Upper lobe of left lung (tissue), 6 donors: ENCODE results near the gene SLC25A41. TPM values are rescaled to one million over a fixed set of nuclear protein-coding genes. Genes with fewer than 3 reads are reported as not detected.

ENCODE experiments used
- ATAC-seq, 2 donors: fragments of 200-7000 bp; cut with Tn5 transposase; one replicate each; pipeline ENCODE4 v1.9.1; 2022; ENCODE audit warnings: mild to moderate bottlenecking in 2 of 2, moderate library complexity in 2 of 2; ENCODE audit not compliant: low FRiP score in 2 of 2
- DNase-seq, 2 donors: peaks; one replicate each; pipeline ENCODE4 v3.0.0-alpha.2; 2019 to 2020
- H3K27ac ChIP-seq, 4 donors: fragments of 200-600 bp; sonication (generic); one replicate each; pipeline ENCODE4 v1.5.1; 2016 to 2019
- H3K27me3 ChIP-seq, 4 donors: fragments of 200-600 bp; sonication (generic); one replicate each; pipeline ENCODE4 v1.5.1; 2017 to 2019
- H3K36me3 ChIP-seq, 4 donors: fragments of 200-600 bp; sonication (generic); one replicate each; pipeline ENCODE4 v1.5.1; 2016 to 2019
- H3K4me1 ChIP-seq, 4 donors: fragments of 200-600 bp; sonication (generic); one replicate each; pipeline ENCODE4 v1.5.1; 2018 to 2019
- H3K4me3 ChIP-seq, 4 donors: fragments of 200-600 bp; sonication (generic); one replicate each; pipeline ENCODE4 v1.5.1; 2017 to 2019; ENCODE audit warnings: mild to moderate bottlenecking in 2 of 4, moderate library complexity in 1 of 4
- H3K9me3 ChIP-seq, 4 donors: fragments of 200-600 bp; sonication (generic); one replicate each; pipeline ENCODE4 v1.5.1; 2018 to 2019
- POLR2A ChIP-seq, 4 donors: fragments of 450-650 bp; IDR thresholded peaks; one replicate each; pipeline ENCODE4 v1.5.1; 2016 to 2017; ENCODE audit warnings: antibody characterized with exemption in 4 of 4, mild to moderate bottlenecking in 2 of 4
- POLR2AphosphoS5 ChIP-seq, 2 donors: sonication (generic); formaldehyde crosslinking; IDR thresholded peaks; one replicate each; pipeline ENCODE4 v1.5.1; 2017; ENCODE audit warnings: antibody characterized with exemption in 2 of 2
- WGBS, 2 donors: methylation state at CpG; one replicate each; pipeline ENCODE4 v1.1.5; 2017 to 2018; 5-methylcytosine and 5-hydroxymethylcytosine counted together
- small RNA-seq, 4 donors: library from RNA; depleted of rRNA; stranded (forward); fragments of <200 nt; gene quantifications; one replicate each; pipeline ENCODE3, GENCODE V24; 2016
- total RNA-seq, 6 donors: library from RNA; depleted of rRNA in 4 of 6; stranded (reverse); fragments of >200 nt in 4 of 6; gene quantifications; one replicate each; pipeline versions ENCODE4 v1.1.0 to v1.2.1, GENCODE V29; 2016 to 2021
- donor health status: DM: no; HTN: no; CAD: no; lungs with moderate emphysema.
- donor health status: DM: no; HTN: yes; CAD: no; lungs with severe emphysema.

Gene SLC25A41
- total RNA-seq, 6 donors from 2014 or later = 0.24 to 0.49 TPM; not detected in 4

- Histone ChIP-seq H3K4me3 (no peak overlapping the region), H3K4me1 (peaks cover 9 to 27% (median 12%) of the 10 kb centered on the region in 4 donors), H3K27me3 (no peaks in the 10 kb centered on the region), H3K36me3 (peaks cover 23 to 50% (median 40%) of the 10 kb centered on the region in 4 donors), H3K9me3 (no peaks in the 10 kb centered on the region), H3K27ac (no peak overlapping the region)
- TF ChIP-seq POLR2A (IDR thresholded peaks at IDR 0.05) = no peak
- no peak for TF ChIP-seq POLR2AphosphoS5 (IDR thresholded peaks at IDR 0.05)
- ATAC-seq (no peak), DNase-seq (no peak)
- WGBS, 2 donors = 81% methylated on average over 17 to 19 of the region's 19 CpGs
Observed at GRCh38 chr19:6376512-6377190, 56.9 kb downstream of the SLC25A41 start.

Small RNA genes within 50 kb of the gene (small RNA-seq; reads per million reads assigned to genes)
- gene MIR6790 (0 reads per million in 4 donors), gene MIR6885 (0 reads per million in 4 donors)

Other genes starting within 250 kb of the SLC25A41 start
- gene MLLT1, start 153.8 kb downstream of the SLC25A41 start, total RNA-seq = 10 to 100 TPM; 22.1 to 98.9 (median 49.3) TPM
- not detected for gene ACER1, start 100.2 kb downstream of the SLC25A41 start, total RNA-seq
- 10 to 100 TPM; 46.1 to 93.2 (median 66.2) TPM for gene CLPP, start 72.2 kb downstream of the SLC25A41 start, total RNA-seq
- 100 to 1,000 TPM in 1 of 6 donors, 10 to 100 TPM in 5; 58.5 to 105 (median 77.0) TPM for gene ALKBH7, start 61.0 kb downstream of the SLC25A41 start, total RNA-seq
- 1 to 10 TPM in 5 of 6 donors, under 1 TPM in 1; 1.00 to 2.6 (median 1.5) TPM for gene PSPN, start 57.8 kb downstream of the SLC25A41 start, total RNA-seq
- 10 to 100 TPM; 40.3 to 76.6 (median 51.0) TPM for gene GTF2F1, start 40.6 kb downstream of the SLC25A41 start, total RNA-seq
- 100 to 1,000 TPM; 115 to 198 (median 133) TPM for gene KHSRP, start 9.0 kb downstream of the SLC25A41 start, total RNA-seq
- 100 to 1,000 TPM in 1 of 6 donors, 10 to 100 TPM in 5; 29.3 to 133 (median 64.5) TPM for gene SLC25A23, start 26.0 kb upstream of the SLC25A41 start, total RNA-seq
- gene CRB3, start 30.5 kb upstream of the SLC25A41 start, total RNA-seq = 100 to 1,000 TPM in 1 of 6 donors, 10 to 100 TPM in 5; 51.1 to 120 (median 74.1) TPM
- 10 to 100 TPM in 5 of 6 donors, 1 to 10 TPM in 1; 5.8 to 31.4 (median 12.6) TPM for gene DENND1C, start 48.0 kb upstream of the SLC25A41 start, total RNA-seq
- 1 to 10 TPM in 2 of 6 donors, under 1 TPM in 3, not detected in 1; 0.54 to 1.5 (median 0.76) TPM for gene TUBB4A, start 68.5 kb upstream of the SLC25A41 start, total RNA-seq
- 10 to 100 TPM in 2 of 6 donors, 1 to 10 TPM in 4; 6.3 to 11.6 (median 8.4) TPM for gene TNFSF9, start 97.3 kb upstream of the SLC25A41 start, total RNA-seq
- gene CD70, start 157.4 kb upstream of the SLC25A41 start, total RNA-seq = 1 to 10 TPM in 1 of 6 donors, under 1 TPM in 1, not detected in 4; 0.31 to 1.3 TPM
- gene TNFSF14, start 236.4 kb upstream of the SLC25A41 start, total RNA-seq = 1 to 10 TPM; 1.7 to 7.3 (median 2.8) TPM